OCI-LY3 (cell line): ENCODE measurements around the gene CAMK1D.

ENCODE experiments used
- CTCF ChIP-seq: fragments of 200-600, 300-600 bp; sonication (generic); IDR thresholded peaks from 2 replicates; pipeline ENCODE4 v1.5.1; 2014; ENCODE audit warnings: antibody characterized with exemption, low read length, low read depth
- EZH2phosphoT487 ChIP-seq: fragments of 200-600 bp; shearing (Covaris generic); IDR thresholded peaks from 2 replicates; pipeline ENCODE4 v1.6.1; 2018; ENCODE audit warnings: antibody characterized with exemption, mixed run types, low read depth

DNA sequence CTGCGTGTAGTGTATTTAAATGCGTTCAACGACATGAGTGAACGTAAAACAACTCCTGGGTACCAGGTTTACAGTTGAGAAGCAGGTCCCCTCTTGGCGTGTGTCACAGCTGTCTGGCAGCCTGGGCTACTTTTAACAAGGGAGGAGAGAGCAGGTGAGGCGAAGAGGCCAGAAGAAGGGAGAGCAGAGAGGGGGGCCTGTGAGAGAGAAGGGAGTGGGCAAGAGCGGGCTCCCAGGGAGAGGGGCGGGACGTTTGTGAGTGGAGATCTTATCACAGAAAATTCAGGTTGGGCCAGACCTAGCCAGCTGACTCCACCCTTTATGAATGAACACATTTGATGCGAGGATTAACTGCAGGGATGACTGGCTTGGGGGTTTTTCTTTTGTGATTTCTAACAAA, 154.0 kb downstream of the CAMK1D start:
- no peak for TF ChIP-seq CTCF
- TF ChIP-seq EZH2phosphoT487 = no peak
